GM18873 (cell line): Measurements from ENCODE around the gene PRKN.

Experiments used
- ATAC-seq: cut with Tn5 transposase; IDR thresholded peaks from one replicate; pipeline ENCODE4 v1.9.1; 2021; ENCODE audit warnings: mild to moderate bottlenecking, moderate library complexity, moderate number of reproducible peaks; ENCODE audit not compliant: unreplicated experiment, low FRiP score

The PRKN gene

GRCh38 chr6:162262466-162263196 is 464.9 kb downstream of the PRKN start:
- no peak for ATAC-seq

DNA sequence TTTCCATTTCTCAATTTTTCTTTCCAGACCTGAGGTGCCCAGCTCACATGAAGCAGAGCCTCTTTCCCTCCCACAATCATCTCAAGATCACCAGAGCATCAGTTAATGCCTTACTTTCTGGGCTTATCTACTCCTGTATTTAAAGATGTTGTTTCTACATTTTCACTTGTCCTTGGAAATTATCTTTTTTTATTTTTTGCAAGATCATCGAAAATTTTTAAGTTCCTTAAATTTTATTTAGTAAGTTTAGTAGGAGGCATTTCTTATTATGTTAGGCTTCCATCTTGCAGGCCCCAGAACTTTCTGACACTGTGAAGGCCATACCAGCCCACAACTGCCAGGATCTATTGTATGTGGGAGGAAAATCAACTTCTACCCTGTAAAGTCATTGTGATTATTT is 466.0 kb downstream of the PRKN start:
- no peak for ATAC-seq

DNA sequence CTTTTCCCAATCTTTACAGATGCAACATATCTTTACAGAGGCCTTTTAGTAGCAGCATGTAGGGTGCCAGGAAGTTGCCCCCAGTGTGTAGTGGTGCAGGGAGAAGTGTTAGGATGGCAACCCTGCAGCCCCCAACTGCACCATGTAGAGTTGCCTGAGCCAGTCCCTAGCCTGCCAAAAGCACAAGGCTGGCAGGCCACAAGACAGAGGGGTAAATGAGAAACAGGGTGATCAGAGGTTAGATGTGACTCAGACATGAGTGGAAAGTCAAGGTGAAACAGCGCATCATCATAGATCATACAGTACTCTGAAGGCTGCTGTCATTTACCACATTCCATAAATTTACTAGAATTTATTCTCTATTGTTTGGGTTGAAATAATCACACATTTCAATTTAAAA is 467.5 kb downstream of the PRKN start:
- no peak for ATAC-seq

DNA sequence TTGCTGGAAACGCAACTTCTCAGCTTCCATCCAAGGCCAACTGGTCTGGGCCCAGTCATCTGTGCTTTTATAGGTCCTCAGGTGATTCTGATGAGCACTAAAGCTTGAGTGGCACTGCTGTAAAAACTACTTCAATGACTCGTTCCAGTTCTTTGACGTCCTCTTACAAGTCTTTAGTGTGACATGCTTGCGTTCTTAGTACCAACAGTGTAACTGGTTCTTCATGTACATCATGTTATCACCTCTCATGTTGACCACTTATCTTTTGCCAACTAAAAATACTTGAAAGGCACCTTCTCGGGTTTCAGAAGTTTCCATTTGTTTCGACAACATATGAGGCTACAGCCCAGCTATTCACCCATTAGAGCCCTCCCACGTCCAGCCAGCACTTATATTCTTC is 468.9 kb downstream of the PRKN start:
- no peak for ATAC-seq

DNA sequence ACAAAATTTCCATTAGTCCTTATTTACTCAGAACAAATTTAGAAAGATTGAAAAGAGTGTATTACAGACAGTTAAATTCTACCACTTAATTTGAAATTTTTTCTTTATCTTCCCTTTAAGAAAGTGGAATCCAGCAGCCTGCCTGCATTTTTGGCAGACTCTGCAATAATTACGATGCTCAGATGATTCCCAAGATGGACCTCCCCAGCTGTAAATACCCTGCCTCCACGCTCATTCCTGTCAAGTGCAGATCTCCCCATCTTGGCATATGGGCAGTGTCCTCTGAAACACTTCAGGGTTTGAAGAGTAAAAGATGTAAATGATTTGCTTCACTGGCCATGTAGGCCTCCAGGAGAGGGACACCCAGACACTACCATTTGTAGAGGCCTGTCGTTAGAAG is 471.2 kb downstream of the PRKN start:
- ATAC-seq, result no peak

GRCh38 chr6:162251257-162251656 is 476.3 kb downstream of the PRKN start:
- no peak for ATAC-seq

DNA sequence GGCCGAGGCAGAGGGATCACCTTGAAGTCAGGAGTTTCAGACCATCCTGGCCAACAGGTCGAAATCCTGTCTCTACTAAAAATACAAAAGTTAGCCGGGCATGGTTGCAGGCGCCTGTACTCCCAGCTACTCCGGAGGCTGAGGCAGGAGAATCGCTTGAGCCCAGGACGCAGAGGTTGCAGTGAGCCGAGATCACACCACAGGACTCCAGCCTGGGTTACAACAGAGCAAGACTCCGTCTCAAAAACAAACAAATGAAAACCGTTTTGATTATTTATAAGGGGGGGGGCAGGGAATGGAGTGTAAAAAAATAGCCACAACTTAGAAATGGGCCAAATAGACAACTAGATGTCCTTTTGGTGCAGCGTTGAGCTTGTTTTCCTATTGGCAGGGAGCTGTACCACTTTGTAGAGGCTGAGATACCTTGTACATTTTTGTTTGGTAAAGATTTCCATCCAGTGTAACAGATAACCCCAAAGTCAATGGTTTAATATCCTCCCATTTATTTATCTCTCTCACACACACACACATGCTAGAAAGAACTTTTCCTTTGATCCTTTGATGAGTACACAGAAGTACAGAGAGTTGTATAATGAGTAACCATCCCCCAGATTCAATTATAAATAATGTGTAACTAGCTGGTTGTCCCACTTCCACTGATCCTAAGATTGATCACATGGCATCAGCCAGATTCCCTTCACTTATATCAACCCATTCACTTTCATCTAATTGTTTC is 477.5 kb downstream of the PRKN start:
- no peak for ATAC-seq

- no peak for ATAC-seq
These were observed 481.6 kb downstream of the PRKN start for GRCh38 chr6:162245830-162246420.

GRCh38 chr6:162244031-162244430 is 483.5 kb downstream of the PRKN start:
- no peak for ATAC-seq

DNA sequence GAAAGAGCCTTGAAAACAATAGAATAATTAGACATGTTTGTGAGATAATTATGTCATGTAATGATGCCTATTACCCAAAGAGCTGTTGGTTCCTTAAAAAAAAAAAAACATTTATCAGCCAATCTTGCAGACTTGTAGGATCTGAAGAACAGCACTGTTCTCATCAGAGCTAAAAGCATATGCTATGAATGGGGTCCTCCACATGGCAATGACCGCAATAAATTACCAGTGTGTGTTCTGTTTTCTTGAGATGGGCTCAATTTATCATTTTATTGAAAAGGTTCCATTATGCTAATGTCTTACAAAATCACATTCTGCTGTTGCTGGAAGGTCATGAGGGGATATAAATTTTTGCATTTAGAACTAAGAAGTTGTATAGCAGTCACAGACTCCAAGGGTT is 484.7 kb downstream of the PRKN start:
- ATAC-seq, result no peak

GRCh38 chr6:162239330-162239729 is 488.2 kb downstream of the PRKN start:
- ATAC-seq, result no peak

- ATAC-seq, result no peak
These were observed 488.9 kb downstream of the PRKN start for GRCh38 chr6:162238675-162239074.

- ATAC-seq, result no peak
These were observed 490.2 kb downstream of the PRKN start for GRCh38 chr6:162237331-162237730.

DNA sequence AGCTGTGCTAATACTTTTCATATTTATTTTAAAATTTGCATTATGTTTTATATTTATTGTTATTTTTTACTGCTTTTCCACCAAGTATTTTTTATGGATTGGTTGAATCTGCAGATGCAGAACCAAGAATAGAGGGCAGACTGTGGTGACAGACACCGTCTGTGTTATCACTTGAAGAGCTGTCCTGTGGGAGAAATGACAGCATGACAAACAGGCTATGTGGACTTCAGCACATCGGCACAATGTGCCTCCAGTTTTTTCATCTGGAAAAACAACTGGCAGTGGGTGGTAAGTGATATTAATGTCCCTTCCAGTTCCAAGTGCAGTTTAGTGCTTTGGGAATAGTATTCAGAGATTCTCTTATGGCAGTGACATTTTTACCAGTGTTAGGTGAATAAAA is 492.9 kb downstream of the PRKN start:
- no peak for ATAC-seq

DNA sequence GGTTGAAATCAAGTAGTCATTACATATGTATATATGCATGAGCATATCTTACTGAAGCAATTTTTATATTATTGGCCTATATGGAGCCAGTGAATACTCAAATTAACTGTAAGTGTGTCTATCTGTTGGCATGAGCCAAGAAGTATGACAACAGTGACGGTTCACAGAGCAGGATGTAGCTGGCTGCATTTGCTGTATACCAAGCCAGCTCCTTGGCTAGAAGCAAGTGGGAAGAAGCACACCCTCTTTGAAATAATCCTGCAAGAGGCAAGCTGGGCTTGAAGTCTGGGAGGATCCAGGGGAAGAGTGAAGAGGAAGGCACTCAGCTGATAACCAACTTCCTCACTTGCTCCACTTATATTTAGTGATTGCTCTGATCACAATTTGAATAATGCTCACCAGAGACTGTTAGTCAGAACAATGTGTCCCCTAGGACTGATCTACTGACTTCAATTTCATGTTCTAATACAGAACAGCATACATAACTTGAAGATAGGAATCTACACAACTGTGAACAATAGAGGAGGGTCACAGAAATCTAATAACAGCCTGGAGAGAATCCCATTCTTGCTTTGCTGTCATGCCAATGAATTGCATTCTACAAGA is 497.3 kb downstream of the PRKN start:
- no peak for ATAC-seq

DNA sequence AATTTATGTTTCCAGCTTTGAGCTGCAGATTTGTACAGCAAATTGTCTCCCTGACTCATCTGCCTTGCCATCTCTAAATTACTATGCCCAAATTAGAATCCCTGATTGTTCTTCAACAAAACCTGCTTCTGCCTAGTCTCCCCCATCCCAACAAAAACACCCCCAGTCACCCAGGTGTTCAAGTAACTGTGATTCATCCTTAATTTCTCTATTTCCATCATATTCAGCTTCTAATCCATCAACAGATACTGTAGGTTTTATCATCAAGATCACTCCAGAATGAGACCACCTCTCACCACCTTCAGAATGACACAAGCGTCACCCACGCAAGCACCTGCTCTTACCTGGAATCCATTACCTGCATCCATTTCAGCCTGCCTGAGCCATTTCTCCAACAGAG is 498.5 kb downstream of the PRKN start:
- no peak for ATAC-seq

DNA sequence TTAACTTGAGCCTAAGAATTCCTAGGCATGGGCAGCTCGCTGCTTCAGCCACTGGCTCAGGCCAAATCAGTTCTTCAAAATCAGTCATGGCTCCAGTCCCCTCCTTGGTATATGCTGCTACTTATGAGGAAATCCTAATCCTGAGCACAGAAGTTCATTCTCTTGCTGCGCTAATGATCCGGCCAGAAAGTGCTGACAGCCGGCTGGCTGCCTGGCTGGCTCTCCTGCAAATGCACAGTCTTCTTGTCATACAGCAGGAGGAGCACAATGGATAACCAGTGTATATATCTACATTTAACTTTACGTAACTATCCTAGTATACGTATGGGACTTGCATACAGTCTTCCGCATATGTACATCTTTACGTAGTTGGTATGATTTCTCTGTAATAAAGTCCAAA is 500.8 kb downstream of the PRKN start:
- ATAC-seq, result no peak

GRCh38 chr6:162222521-162222920 is 505.0 kb downstream of the PRKN start:
- no peak for ATAC-seq

- no peak for ATAC-seq
These were observed 506.7 kb downstream of the PRKN start for GRCh38 chr6:162220876-162221275.

DNA sequence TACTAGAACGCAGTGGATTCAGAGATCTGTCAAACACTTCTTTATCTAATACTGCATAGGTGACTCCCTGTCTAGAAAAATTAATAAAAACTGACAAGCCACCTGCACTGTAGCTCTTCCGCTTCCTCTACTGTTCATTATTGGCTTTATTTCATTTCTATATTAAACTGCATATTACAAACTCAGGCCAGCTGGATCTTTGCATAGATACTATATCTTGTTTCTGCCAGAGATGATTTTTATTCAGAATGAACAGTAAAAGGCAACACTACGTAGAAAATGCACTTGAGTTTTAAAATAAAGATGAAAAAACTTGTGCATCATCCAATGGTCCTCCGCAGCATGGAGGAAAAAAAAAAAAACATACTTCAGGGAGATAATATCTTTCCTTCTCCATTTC is 508.3 kb downstream of the PRKN start:
- no peak for ATAC-seq

- no peak for ATAC-seq
These were observed 509.6 kb downstream of the PRKN start for GRCh38 chr6:162217811-162218493.
